Femur (tissue), 1 donor: ENCODE results near the gene GNPTG.
A peak's percentile ranks its signal among the peaks of the same experiment; 100 is the strongest.

Experiments used
- DNase-seq: peaks from one replicate; pipeline ENCODE4 v3.0.0-alpha.2; 2017

Gene GNPTG

DNA sequence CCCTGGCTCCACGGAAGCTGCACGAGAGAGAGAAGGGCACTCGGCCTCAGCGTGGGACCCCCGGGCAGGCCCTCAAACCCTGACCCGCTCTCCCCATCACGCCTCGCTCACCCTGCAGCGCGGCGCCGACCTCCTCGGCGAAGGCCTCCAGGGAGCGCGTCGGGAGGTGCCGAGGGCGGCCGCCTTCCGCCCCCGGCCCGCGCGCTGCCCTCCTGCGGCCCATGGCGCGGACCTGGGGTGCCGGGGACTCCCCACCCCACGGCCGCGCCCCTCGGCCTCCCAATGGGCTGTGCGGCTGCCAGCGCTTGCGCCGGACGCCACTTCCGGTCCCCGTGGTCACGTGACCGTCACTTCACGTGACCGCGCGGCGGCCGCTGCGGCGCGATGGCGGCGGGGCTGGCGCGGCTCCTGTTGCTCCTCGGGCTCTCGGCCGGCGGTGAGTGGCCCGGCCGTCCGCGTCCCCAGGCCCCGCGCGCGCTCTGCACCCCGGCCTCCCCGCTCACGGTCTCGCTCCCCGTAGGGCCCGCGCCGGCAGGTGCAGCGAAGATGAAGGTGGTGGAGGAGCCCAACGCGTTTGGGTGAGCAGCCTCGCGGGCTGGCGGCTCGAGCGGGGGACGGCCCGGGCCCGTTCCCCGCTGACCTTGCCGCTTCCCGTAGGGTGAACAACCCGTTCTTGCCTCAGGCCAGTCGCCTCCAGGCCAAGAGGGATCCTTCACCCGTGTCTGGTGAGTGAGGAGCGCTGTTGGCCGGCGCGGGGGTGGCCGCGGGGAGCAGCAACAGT is at the start of gene GNPTG, which contains the start of gene TSR3:
Gene GNPTG (plus strand): TSS at position 350 of the 781 bp plus-strand sequence. CDS start 35 bp downstream, at position 385.
Gene TSR3 (minus strand): TSS at position 297 of the 781 bp plus-strand sequence. CDS start 74 bp downstream, at position 223.
- peak; percentile 88 for DNase-seq

- no peak for DNase-seq
These were observed 45.9 kb upstream of the GNPTG start for GRCh38 chr16:1305823-1306222.

GRCh38 chr16:1306334-1306733 is 45.4 kb upstream of the GNPTG start:
- DNase-seq, result no peak

DNA sequence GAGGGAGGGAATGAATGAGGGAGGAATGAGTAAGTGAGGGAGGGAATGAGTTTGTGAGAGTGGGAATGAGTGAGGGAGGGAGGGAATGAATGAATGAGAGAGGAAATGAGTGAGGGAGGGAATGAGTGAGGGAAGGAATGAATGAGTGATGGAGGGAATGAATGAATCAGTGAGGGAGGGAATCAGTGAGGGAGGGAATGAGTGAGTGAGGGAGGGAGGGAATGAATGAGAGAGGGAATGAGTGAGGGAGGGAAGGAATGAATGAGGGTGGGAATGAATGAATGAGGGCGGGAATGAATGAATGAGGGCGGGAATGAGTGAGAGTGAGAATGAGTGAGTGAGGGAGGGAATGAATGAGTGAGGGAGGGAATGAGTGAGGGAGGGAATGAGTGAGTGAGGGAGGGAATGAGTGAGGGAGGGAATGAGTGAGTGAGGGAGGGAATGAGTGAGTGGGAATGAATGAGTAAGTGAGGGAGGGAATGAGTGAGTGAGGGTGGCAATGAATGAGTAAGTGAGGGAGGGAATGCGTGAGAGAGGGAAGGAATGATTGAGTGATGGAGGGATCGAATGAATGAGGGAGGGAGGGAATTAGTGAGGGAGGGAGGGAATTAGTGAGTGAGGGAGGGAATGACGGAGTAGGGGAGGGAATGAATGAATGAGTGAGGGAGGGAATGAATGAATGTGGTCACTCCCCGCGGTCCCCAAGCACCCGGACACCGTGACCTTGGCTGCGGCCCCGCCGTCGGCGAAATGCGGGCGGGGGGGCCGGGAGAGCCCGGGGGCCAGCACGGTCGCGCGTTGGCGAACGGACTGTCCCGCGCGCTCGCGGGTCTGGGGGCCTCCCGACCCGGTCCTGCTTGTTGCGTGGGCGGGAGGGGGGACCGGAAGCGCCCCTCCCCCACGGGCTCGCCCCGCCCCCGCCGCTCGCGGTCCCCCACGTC is 43.4 kb upstream of the GNPTG start:
- DNase-seq, result no peak

- peak; percentile 99 for DNase-seq
These were observed 42.5 kb upstream of the GNPTG start, which contains the start of gene UBE2I for GRCh38 chr16:1308977-1309885. UBE2I (plus strand) TSS chr16:1309636; CDS start chr16:1314031, 4,395 bp downstream.

GRCh38 chr16:1309888-1310831 is 41.6 kb upstream of the GNPTG start:
- DNase-seq, result no peak

DNA sequence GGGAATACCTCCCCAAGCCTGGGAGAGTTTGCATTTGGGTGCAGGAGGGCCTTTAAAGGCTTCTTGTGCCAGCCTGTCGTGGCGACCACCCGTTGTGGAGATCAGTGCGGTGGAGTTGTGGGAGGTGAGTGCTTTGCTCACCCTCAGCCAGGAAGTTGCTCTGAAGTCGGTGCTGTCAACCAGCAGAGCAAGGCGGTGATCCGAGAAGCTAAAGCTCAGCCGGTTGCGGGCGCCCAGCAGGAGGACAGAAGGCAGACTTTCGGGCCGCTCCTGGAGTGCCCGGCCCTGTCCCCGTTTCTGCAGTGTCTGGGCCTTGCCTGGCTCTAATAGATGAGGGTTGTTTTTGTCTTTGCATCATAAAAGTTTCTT is 40.9 kb upstream of the GNPTG start:
- no peak for DNase-seq

DNA sequence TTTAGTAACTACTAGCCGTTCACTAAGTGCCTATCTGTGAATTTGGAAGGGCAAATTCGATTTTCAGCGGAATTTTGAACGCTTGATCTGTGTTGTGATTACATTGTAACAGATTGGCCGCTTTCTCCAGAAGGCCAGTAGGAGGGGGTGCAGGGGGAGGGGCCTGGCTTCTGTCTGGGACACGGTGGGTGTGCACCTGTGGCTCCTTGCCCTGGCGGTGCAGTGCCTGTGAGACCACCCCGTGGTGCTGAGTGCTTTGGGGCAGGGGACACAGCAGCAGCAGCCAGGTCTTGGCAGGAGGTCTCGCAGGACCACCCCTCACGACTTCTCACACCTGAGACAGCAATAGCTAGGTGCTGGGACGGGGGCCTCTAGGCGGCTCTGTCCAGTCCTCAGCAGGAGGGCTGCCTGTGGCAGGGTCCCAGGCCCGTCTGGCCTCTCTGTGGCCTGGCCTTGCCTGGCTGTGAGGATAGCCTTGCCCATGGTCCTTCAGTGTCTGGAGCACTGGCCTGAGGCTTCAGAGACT is 40.5 kb upstream of the GNPTG start:
- DNase-seq, result no peak

DNA sequence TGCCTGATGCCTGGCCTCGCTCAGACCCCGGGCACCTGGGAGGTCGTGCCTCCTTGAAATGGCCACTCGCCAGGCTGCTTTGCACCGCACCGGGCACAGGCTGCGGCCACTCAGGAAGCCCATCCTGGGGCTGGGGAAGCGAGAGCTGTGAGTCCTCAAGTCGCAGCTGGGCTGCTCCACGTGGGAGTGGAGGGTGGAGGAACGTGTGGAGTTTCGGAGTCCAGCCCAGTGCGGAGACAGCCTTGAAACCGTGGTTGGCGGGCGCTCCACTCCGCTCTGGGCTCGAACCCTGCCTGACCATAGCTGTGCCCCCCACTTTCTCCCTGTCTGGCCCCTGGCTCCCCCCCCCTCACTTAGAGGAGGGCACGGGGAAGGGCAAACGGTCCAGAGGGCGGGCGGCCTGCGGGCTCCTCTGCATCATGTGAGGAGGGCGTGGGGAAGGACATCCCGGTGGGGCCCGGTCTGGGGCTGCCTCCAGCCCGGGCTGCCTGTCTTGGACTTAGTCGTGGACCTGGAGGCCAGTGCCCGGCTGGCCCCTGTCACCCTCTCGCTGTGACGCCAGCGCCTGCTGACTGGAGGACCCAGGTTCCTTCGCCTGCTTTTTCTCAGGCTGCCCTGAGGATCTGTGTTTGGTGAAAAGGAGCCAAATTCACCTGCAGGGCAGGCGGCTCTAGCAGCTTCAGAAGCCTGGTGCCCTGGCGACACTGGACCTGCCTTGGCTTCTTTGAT is 39.8 kb upstream of the GNPTG start:
- DNase-seq, result no peak

- DNase-seq, result no peak
These were observed 39.3 kb upstream of the GNPTG start for GRCh38 chr16:1312467-1312816.

- no peak for DNase-seq
These were observed 38.8 kb upstream of the GNPTG start for GRCh38 chr16:1312903-1313302.

GRCh38 chr16:1313721-1314369 is 37.9 kb upstream of the GNPTG start:
- no peak for DNase-seq

GRCh38 chr16:1314399-1315068 is 37.2 kb upstream of the GNPTG start:
- DNase-seq, result no peak

DNA sequence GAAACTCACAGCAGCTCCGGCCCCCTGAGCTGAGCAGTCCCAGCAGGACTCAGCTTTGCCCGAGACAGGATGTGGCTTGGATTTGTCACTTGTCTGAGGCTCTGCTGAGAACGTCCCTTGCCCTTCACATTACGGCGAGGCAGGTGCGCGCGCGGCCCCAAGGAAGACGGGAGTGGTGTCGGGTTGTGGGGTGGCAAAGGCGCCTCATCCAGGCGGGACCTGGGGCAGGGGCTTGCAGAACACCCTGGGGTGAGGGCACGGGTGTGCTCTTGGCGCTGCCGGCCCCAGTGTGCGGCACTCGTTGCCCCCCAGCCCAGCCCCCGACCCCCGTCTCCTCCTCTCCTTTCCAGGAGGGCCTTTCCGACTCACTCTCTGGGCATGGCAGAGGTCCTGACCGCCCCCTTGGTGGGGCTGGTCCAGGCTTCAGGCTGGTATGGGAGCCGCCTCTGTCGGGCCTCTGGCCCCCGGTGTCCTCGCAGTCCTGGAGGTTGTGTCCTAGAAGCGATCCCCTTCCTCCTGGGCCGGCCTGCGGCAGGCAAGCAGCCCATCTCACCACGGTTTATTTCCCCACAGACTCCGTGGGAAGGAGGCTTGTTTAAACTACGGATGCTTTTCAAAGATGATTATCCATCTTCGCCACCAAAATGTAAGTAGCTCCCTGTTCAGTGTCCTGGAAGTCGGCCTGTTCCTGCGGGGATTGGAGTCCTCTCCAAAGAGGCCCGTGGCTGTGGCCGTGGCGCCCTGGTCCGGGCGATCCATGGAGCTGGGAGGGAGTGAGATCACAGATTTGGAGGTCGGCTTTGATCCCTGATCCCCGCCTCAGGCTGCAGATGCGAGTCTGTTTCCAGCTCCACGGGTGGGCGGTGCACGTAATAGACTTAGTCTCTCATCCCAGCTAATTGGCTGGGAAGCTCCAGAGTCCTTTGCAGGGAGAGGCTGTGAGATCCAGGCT is 36.4 kb upstream of the GNPTG start:
- DNase-seq, result no peak

DNA sequence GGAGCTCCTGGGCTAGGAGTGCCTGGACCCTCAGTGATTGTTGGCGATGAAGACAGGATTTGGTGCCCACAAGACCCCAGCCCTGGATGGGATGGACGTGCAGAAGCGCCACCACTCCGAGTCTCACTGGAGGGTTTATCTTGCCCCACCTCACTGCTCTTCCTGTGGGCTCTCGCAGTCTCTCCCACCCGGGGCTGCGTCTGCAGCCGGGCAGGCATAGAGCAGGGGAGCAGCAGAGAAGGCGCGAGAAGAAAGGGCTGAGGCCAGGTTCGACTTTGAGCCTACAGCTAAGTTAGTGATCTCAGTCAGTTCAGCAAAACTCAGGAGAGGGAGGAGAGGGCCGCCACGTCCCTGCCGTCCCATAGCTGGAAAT is 35.7 kb upstream of the GNPTG start:
- DNase-seq, result no peak

DNA sequence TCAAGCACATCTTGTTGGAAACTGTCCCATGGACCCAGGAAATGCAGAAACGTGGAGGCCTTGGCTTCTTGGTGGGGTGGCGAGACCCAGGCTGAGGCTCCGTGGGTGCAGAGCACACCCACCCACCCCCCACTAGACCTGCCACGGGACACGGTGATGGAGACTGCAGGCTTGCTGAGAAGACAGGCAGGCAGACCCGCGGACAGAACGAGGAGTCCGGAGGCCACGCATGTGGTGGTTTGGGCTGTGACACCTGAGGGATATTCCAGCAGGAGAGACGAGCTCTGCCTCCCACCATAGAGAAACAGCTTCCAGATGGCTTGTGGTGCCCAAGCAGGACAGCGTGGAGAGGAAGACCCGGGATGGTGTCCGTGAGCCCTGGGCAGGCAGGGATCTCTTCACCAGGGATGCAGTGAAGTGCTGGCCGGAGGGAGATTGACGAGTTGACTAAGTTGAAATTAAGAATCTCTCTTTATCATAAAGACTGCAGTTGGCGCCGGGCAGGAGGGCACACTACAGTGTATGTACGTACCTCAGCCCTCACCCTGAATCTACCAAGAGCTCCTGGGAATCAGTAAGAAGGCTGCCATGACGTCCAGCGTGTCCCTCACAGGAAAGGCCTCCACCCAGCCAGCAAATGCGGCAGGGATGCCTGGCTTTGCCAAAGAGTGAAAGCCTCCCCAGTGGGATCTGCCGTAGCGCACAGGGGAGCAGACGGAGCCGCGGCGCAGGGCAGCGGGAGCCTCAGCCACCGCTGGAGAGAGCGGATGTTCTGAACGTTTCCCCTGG is 34.1 kb upstream of the GNPTG start:
- DNase-seq, result no peak

GRCh38 chr16:1318268-1318545 is 33.5 kb upstream of the GNPTG start:
- DNase-seq, result no peak

- no peak for DNase-seq
These were observed 32.7 kb upstream of the GNPTG start for GRCh38 chr16:1319041-1319440.
